ENCODE data around the gene UBXN10.

Gene UBXN10

DNA sequence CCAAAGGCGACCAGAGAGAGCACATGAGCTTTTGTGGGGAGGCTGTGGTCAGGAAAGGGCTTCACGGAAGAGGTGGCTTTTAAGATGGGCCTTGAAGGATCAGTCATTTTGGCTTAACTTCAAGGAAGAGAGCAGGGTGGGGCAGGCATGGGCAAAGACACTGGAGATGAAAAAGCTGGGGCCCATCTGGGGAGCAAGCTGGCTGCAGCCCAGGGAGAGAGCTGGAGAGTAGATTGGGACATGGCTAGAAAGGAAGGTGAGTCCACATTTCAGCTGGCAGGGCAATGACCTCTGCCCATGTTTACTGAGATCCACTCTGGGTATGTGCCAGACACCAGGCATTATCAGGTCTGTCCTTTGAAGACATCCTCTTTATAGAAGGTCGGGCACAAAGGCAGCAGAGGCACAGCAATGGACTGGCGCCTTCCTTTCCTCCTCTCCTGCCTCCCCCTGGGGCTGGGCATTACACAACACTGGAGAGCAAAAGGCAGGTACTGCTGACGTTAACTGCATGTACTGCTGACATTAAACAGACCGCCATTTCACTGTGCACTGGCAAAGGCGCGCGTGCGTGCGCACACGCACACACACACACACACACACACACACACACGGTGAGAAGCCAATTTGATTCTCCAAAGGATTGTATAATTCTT, 2.2 kb upstream of the UBXN10 start:
- no peak for ATAC-seq (ENCODE audit: low read depth)
- Mint-ChIP-seq H3K4me1 (peaks cover 26% of the 10 kb centered on the region), H3K9me3 (peaks cover 10% of the 10 kb centered on the region), H3K27ac (no peak overlapping the region), H3K4me3 (no peak overlapping the region), H3K36me3 (peaks cover 4% of the 10 kb centered on the region), H3K27me3 (peaks cover 25% of the 10 kb centered on the region)
- no peak for DNase-seq (ENCODE audit: low spot score in 2 of 2)

GRCh38 chr1:20184481-20184900, 1.4 kb upstream of the UBXN10 start:
- peaks cover 25% of the 10 kb centered on the region for H3K27me3 Mint-ChIP-seq

GRCh38 chr1:20184997-20185833, 681 bp upstream of the UBXN10 start:
- Mint-ChIP-seq H3K4me3 (peak overlapping the region; percentile 78), H3K9me3 (no peaks in the 10 kb centered on the region), H3K27me3 (peaks cover 26% of the 10 kb centered on the region), H3K36me3 (no peaks in the 10 kb centered on the region), H3K27ac (peak overlapping the region; percentile 80), H3K4me1 (peaks cover 17% of the 10 kb centered on the region)
- DNase-seq (ENCODE audit: low spot score in 2 of 2) = no peak
- ATAC-seq (ENCODE audit: low read depth) = peak; percentile 32

More at GRCh38 chr1:20184481-20184900, 1.4 kb upstream of the UBXN10 start:
- H3K27ac Mint-ChIP-seq = peak overlapping the region; percentile 80
- peaks cover 4% of the 10 kb centered on the region for H3K36me3 Mint-ChIP-seq
- ATAC-seq (ENCODE audit: low read depth) = no peak
- H3K4me3 Mint-ChIP-seq = no peak overlapping the region
- peaks cover 6% of the 10 kb centered on the region for H3K9me3 Mint-ChIP-seq
- no peak for DNase-seq (ENCODE audit: low spot score in 2 of 2)
- H3K4me1 Mint-ChIP-seq = peaks cover 20% of the 10 kb centered on the region

GRCh38 chr1:20187103-20187812, 1.4 kb downstream of the UBXN10 start:
- Mint-ChIP-seq H3K4me3 (no peak overlapping the region), H3K36me3 (no peaks in the 10 kb centered on the region), H3K27ac (no peak overlapping the region), H3K27me3 (peaks cover 26% of the 10 kb centered on the region), H3K9me3 (no peaks in the 10 kb centered on the region), H3K4me1 (peaks cover 17% of the 10 kb centered on the region)
- ATAC-seq (ENCODE audit: low read depth) (no peak), DNase-seq (ENCODE audit: low spot score in 2 of 2) (no peak)

GRCh38 chr1:20187813-20188454, 2.0 kb downstream of the UBXN10 start:
- ATAC-seq (ENCODE audit: low read depth) (no peak), DNase-seq (ENCODE audit: low spot score in 2 of 2) (no peak)
- no peaks in the 10 kb centered on the region for H3K36me3 Mint-ChIP-seq
- peaks cover 17% of the 10 kb centered on the region for H3K4me1 Mint-ChIP-seq
- peaks cover 26% of the 10 kb centered on the region for H3K27me3 Mint-ChIP-seq
- no peak overlapping the region for H3K4me3 Mint-ChIP-seq
- no peaks in the 10 kb centered on the region for H3K9me3 Mint-ChIP-seq
- no peak overlapping the region for H3K27ac Mint-ChIP-seq

- Mint-ChIP-seq H3K4me3 (no peak overlapping the region), H3K36me3 (no peaks in the 10 kb centered on the region), H3K9me3 (no peaks in the 10 kb centered on the region), H3K27me3 (peaks cover 25% of the 10 kb centered on the region), H3K4me1 (peaks cover 17% of the 10 kb centered on the region), H3K27ac (no peak overlapping the region)
- DNase-seq (ENCODE audit: low spot score in 2 of 2) (no peak), ATAC-seq (ENCODE audit: low read depth) (no peak)
These were observed 2.5 kb downstream of the UBXN10 start for GRCh38 chr1:20188455-20188817.

GRCh38 chr1:20189664-20190063, 3.8 kb downstream of the UBXN10 start:
- no peaks in the 10 kb centered on the region for H3K9me3 Mint-ChIP-seq
- no peak overlapping the region for H3K4me3 Mint-ChIP-seq
- H3K36me3 Mint-ChIP-seq = no peaks in the 10 kb centered on the region
- DNase-seq (ENCODE audit: low spot score in 2 of 2) (no peak), ATAC-seq (ENCODE audit: low read depth) (no peak)
- peaks cover 26% of the 10 kb centered on the region for H3K27me3 Mint-ChIP-seq
- H3K4me1 Mint-ChIP-seq = peaks cover 14% of the 10 kb centered on the region
- no peak overlapping the region for H3K27ac Mint-ChIP-seq

DNA sequence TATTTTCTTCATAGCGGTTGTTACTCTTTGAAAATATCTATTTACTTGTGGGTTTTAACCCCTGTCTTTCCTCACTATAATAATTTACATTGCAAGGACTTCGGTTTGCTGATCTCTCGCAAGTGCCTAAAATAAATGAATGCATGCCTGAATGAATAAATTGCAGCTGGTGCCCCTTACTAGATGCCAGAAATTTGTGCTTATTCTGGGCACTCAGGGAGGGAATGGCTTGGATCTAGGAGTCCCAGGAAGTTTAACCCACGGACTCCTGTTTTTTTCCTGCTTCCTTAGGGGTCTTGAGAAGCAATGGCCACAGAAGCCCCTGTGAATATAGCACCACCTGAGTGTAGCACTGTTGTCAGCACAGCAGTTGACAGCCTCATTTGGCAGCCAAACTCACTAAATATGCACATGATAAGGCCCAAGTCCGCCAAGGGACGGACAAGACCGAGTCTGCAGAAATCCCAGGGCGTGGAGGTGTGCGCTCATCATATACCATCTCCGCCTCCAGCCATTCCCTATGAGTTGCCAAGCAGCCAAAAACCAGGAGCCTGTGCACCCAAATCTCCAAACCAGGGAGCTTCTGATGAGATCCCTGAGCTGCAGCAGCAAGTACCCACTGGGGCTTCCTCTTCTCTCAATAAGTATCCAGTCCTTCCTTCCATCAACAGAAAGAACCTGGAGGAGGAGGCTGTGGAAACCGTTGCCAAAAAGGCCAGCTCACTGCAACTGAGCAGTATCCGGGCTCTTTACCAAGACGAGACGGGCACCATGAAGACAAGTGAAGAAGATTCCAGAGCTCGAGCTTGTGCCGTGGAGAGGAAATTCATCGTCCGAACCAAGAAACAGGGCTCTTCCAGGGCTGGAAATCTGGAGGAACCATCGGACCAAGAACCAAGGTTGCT, 4.6 kb downstream of the UBXN10 start:
- ATAC-seq (ENCODE audit: low read depth) (no peak), DNase-seq (ENCODE audit: low spot score in 2 of 2) (no peak)
- Mint-ChIP-seq H3K27me3 (peaks cover 24% of the 10 kb centered on the region), H3K4me1 (peaks cover 12% of the 10 kb centered on the region), H3K4me3 (no peak overlapping the region), H3K36me3 (no peaks in the 10 kb centered on the region), H3K27ac (no peak overlapping the region), H3K9me3 (no peaks in the 10 kb centered on the region)

GRCh38 chr1:20191266-20191825, 5.5 kb downstream of the UBXN10 start:
- Mint-ChIP-seq H3K9me3 (no peaks in the 10 kb centered on the region), H3K4me1 (peaks cover 9% of the 10 kb centered on the region), H3K36me3 (no peaks in the 10 kb centered on the region), H3K27me3 (peaks cover 22% of the 10 kb centered on the region), H3K27ac (no peak overlapping the region), H3K4me3 (no peak overlapping the region)
- no peak for DNase-seq (ENCODE audit: low spot score in 2 of 2)
- ATAC-seq (ENCODE audit: low read depth) = no peak

DNA sequence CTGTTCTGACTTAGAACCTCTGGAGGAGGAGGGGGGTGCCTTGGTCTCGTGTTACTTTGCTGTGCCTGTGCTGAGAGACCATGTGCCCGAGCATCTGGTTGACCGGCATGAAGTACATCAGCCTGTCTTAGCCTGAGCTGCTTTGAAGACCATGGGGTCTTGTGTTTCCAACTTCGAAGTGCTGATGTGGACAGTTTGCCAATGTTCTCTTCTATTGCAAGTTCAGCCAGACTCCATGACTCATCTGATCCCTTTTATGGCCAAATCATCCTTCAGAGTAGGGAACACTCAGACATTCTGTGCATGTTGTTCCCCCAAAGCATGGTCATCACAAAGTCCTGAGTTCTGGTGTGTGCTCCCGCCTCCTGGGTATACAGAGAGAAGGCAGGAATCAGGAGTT, 6.5 kb downstream of the UBXN10 start:
- ATAC-seq (ENCODE audit: low read depth) (no peak), DNase-seq (ENCODE audit: low spot score in 2 of 2) (no peak)
- peaks cover 24% of the 10 kb centered on the region for H3K27me3 Mint-ChIP-seq
- H3K27ac Mint-ChIP-seq = no peak overlapping the region
- peaks cover 4% of the 10 kb centered on the region for H3K4me1 Mint-ChIP-seq
- no peaks in the 10 kb centered on the region for H3K36me3 Mint-ChIP-seq
- H3K4me3 Mint-ChIP-seq = no peak overlapping the region
- no peaks in the 10 kb centered on the region for H3K9me3 Mint-ChIP-seq

- DNase-seq (ENCODE audit: low spot score in 2 of 2) = no peak
- no peak for ATAC-seq (ENCODE audit: low read depth)
- Mint-ChIP-seq H3K4me1 (peaks cover 4% of the 10 kb centered on the region), H3K27me3 (peaks cover 25% of the 10 kb centered on the region), H3K36me3 (no peaks in the 10 kb centered on the region), H3K4me3 (no peak overlapping the region), H3K27ac (no peak overlapping the region), H3K9me3 (no peaks in the 10 kb centered on the region)
These were observed 7.0 kb downstream of the UBXN10 start for GRCh38 chr1:20192871-20193411.

DNA sequence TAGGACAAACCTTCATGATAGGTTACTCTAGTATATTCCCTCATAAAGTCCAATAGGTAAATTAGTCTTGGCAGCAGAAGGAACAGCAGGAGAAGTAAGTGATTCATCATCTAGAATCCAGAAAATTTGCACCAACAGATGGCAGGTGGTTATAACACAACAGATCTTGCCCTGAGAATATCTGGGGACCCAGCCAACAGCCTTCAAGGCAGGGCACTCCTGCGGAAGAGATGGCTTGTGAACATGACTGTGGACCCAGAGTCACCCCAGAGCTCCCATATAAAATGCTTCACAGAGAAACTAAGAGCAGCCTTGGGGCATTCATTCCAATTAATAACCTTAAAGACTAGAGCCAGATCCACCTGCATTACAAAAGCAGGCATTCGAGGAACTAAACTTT, 8.3 kb downstream of the UBXN10 start:
- Mint-ChIP-seq H3K36me3 (no peaks in the 10 kb centered on the region), H3K27ac (no peak overlapping the region), H3K9me3 (no peaks in the 10 kb centered on the region), H3K4me3 (no peak overlapping the region), H3K4me1 (peaks cover 4% of the 10 kb centered on the region), H3K27me3 (peaks cover 19% of the 10 kb centered on the region)
- ATAC-seq (ENCODE audit: low read depth) = no peak
- DNase-seq (ENCODE audit: low spot score in 2 of 2) = no peak

All from memory B cell (primary cell).